Mesenchymal stem cell (in vitro differentiated cells and primary cell): ENCODE results near the gene FAM181A.

Source experiments
- DNase-seq: peaks from one replicate; pipeline ENCODE4 v3.0.0-alpha.2; 2013
- H2AFZ ChIP-seq: one replicate; pipeline ENCODE4 v1.6.1; 2013; ENCODE audit warnings: low read depth, mild to moderate bottlenecking, control low read depth, inconsistent platforms, low read length, moderate library complexity
- H2AK5ac ChIP-seq: 2 replicates; pipeline ENCODE4 v1.6.1; 2013; ENCODE audit warnings: low read length, moderate library complexity, mild to moderate bottlenecking, inconsistent platforms; ENCODE audit not compliant: severe bottlenecking
- H2BK120ac ChIP-seq: one replicate; pipeline ENCODE4 v1.6.1; 2013; ENCODE audit warnings: low read depth, mild to moderate bottlenecking, inconsistent platforms, low read length, moderate library complexity
- H2BK12ac ChIP-seq, 2 experiments: one replicate each; pipeline ENCODE4 v1.6.1; 2013; ENCODE audit warnings: inconsistent platforms in 2 of 2, low read length in 2 of 2, mild to moderate bottlenecking in 2 of 2, moderate library complexity in 2 of 2, control low read depth in 1 of 2
- H2BK15ac ChIP-seq: one replicate; pipeline ENCODE4 v1.6.1; 2013; ENCODE audit warnings: mild to moderate bottlenecking, low read depth, inconsistent platforms; ENCODE audit not compliant: poor library complexity, severe bottlenecking
- H2BK5ac ChIP-seq: 2 replicates; pipeline ENCODE4 v1.6.1; 2013; ENCODE audit warnings: low read depth, mild to moderate bottlenecking, low read length, control low read depth, inconsistent platforms; ENCODE audit not compliant: poor library complexity, severe bottlenecking
- H3K14ac ChIP-seq, 2 experiments: one replicate each; pipeline ENCODE4 v1.6.1; 2013; ENCODE audit warnings: inconsistent platforms in 2 of 2, low read length in 2 of 2, control low read depth in 1 of 2, mild to moderate bottlenecking in 1 of 2, moderate library complexity in 1 of 2
- H3K18ac ChIP-seq, 2 experiments: one replicate each; pipeline ENCODE4 v1.6.1; 2013; ENCODE audit warnings: inconsistent platforms in 2 of 2, low read length in 2 of 2, control low read depth in 1 of 2, low read depth in 1 of 2, mild to moderate bottlenecking in 1 of 2
- H3K23ac ChIP-seq, 2 experiments: one replicate each; pipeline ENCODE4 v1.6.1; 2013; ENCODE audit warnings: inconsistent platforms in 2 of 2, low read length in 2 of 2, mild to moderate bottlenecking in 2 of 2, moderate library complexity in 2 of 2, control low read depth in 1 of 2
- H3K27ac ChIP-seq: 2 replicates; pipeline ENCODE4 v1.5.1; 2013; ENCODE audit warnings: mild to moderate bottlenecking, moderate library complexity, low read length, control low read depth, inconsistent platforms; ENCODE audit not compliant: poor library complexity, severe bottlenecking
- H3K27me3 ChIP-seq, 2 experiments: 2 replicates each; pipeline versions ENCODE4 v1.6.1 to v1.7.0; 2013; ENCODE audit warnings: low read length in 2 of 2, mild to moderate bottlenecking in 2 of 2, moderate library complexity in 2 of 2, control low read depth in 1 of 2, inconsistent platforms in 1 of 2; ENCODE audit not compliant: control insufficient read depth in 1 of 2, insufficient read depth in 1 of 2
- H3K36me3 ChIP-seq, 2 experiments: 2 replicates each; pipeline versions ENCODE4 v1.6.1 to v1.7.0; 2013; ENCODE audit warnings: low read length in 2 of 2, control low read depth in 1 of 2, inconsistent platforms in 1 of 2, low read depth in 1 of 2, mild to moderate bottlenecking in 1 of 2; ENCODE audit not compliant: insufficient read depth in 2 of 2, control insufficient read depth in 1 of 2
- H3K4ac ChIP-seq, 2 experiments: one replicate each; pipeline ENCODE4 v1.6.1; 2013; ENCODE audit warnings: inconsistent platforms in 2 of 2, low read length in 2 of 2, mild to moderate bottlenecking in 2 of 2, moderate library complexity in 2 of 2, control low read depth in 1 of 2, low read depth in 1 of 2
- H3K4me1 ChIP-seq: 2 replicates; pipeline ENCODE4 v1.6.1; 2013; ENCODE audit warnings: low read depth, low read length, control low read depth; ENCODE audit not compliant: control insufficient read depth, insufficient read depth
- H3K4me2 ChIP-seq: 2 replicates; pipeline ENCODE4 v1.6.1; 2013; ENCODE audit warnings: low read length, mild to moderate bottlenecking, inconsistent platforms; ENCODE audit not compliant: poor library complexity, severe bottlenecking
- H3K4me3 ChIP-seq, 2 experiments: 2 replicates each; pipeline versions ENCODE4 v1.5.1 to v1.7.0; 2013; ENCODE audit warnings: low read length in 2 of 2, mild to moderate bottlenecking in 2 of 2, control low read depth in 1 of 2, low read depth in 1 of 2; ENCODE audit not compliant: insufficient read depth in 1 of 2
- H3K79me1 ChIP-seq: replicated peaks from 2 replicates; pipeline ENCODE4 v1.6.1; 2013; ENCODE audit warnings: mild to moderate bottlenecking, control low read depth, low read length, inconsistent platforms; ENCODE audit not compliant: poor library complexity, severe bottlenecking
- H3K9ac ChIP-seq: 2 replicates; pipeline ENCODE4 v1.7.0; 2013; ENCODE audit warnings: mild to moderate bottlenecking, low read length, moderate library complexity
- H3K9me3 ChIP-seq: 2 replicates; pipeline ENCODE4 v1.7.0; 2013; ENCODE audit warnings: mild to moderate bottlenecking, low read length; ENCODE audit not compliant: control insufficient read depth
- H4K8ac ChIP-seq: one replicate; pipeline ENCODE4 v1.6.1; 2013; ENCODE audit warnings: inconsistent platforms, mild to moderate bottlenecking, low read length, moderate library complexity
- H4K91ac ChIP-seq: one replicate; pipeline ENCODE4 v1.6.1; 2013; ENCODE audit warnings: mild to moderate bottlenecking, low read length, inconsistent platforms
- WGBS: methylation state at CpG from one replicate; pipeline ENCODE4 v1.1.7; 2013; ENCODE audit warnings: mixed read lengths; 5-methylcytosine and 5-hydroxymethylcytosine counted together

The FAM181A gene

DNA sequence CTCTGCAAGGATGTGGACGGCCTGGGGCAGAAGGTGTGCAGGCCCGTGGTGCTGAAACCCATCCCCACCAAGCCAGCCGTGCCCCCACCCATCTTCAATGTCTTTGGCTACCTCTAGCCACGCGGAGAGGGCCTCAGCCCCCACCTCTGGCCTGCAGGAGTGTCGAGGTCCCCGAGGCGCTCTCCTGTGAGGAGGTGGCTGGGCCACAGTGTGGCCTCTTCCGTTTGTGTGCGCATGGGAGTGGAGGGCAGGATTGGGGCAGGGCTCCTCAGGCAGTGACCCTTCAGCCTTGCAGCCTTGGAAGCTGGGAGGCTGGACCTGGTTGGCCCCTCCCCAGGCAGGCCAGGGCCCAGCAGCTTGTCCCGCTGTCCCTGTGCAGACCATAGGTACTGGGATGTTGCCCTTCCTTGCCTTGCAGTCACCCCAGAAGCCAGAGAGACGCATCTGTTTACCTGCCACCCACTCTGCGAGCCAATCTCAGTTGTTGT, 1.9 kb downstream of the FAM181A start:
- Histone ChIP-seq H3K79me1 (no peaks in the 10 kb centered on the region), H3K36me3 (no peaks in the 10 kb centered on the region), H3K4me2 (no peak overlapping the region), H2BK15ac (no peak overlapping the region), H3K4me1 (no peaks in the 10 kb centered on the region), H3K4me3 (no peak overlapping the region), H2BK12ac (no peak overlapping the region), H4K91ac (no peak overlapping the region), H4K8ac (no peak overlapping the region), H3K14ac (no peak overlapping the region), H2AK5ac (no peak overlapping the region), H3K4ac (no peak overlapping the region), H3K23ac (no peak overlapping the region), H3K9ac (no peak overlapping the region), H3K18ac (no peak overlapping the region), H2AFZ (no peak overlapping the region), H3K27me3 (peaks cover 34 to 39% of the 10 kb centered on the region in 2 experiments), H2BK5ac (no peak overlapping the region), H3K9me3 (no peaks in the 10 kb centered on the region), H2BK120ac (no peak overlapping the region), H3K27ac (no peak overlapping the region)
- 76% methylated on average over 13 of the region's 13 CpGs for WGBS
- DNase-seq: no peak

DNA sequence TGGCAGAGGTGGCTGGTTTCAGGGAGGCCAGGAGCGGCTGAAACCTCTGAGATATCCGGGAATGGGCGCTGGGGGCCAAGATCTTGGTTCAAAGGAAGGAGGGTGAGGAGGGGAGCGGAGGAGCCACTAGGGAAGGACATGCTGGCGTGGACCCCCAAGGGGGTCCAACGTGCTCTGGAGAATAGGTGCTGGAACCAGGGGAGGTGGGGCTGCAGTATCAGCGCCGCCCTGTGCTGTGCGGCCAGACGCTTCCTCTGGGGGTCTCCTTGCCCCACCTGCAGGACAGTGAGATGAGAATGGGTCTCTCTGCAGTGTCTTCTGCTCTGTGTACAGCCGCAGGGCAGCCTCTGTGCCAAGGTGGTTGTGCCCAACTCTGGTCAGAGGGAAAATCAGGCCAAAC, 2.5 kb downstream of the FAM181A start:
- H4K91ac ChIP-seq: no peak overlapping the region
- no peak overlapping the region for H2BK5ac ChIP-seq
- H3K9ac ChIP-seq: no peak overlapping the region
- 84% methylated on average over 11 of the region's 11 CpGs for WGBS
- H2AK5ac ChIP-seq: no peak overlapping the region
- no peaks in the 10 kb centered on the region for H3K79me1 ChIP-seq
- DNase-seq: no peak
- H3K36me3 ChIP-seq: no peaks in the 10 kb centered on the region
- H3K23ac ChIP-seq: no peak overlapping the region
- no peak overlapping the region for H3K4me2 ChIP-seq
- H3K14ac ChIP-seq: no peak overlapping the region
- peaks cover 39 to 45% of the 10 kb centered on the region in 2 experiments for H3K27me3 ChIP-seq
- H3K4me3 ChIP-seq: no peak overlapping the region
- no peak overlapping the region for H4K8ac ChIP-seq
- no peak overlapping the region for H2BK15ac ChIP-seq
- no peak overlapping the region for H2AFZ ChIP-seq
- H3K18ac ChIP-seq: no peak overlapping the region
- H3K4ac ChIP-seq: no peak overlapping the region
- H2BK12ac ChIP-seq: no peak overlapping the region
- H3K9me3 ChIP-seq: no peaks in the 10 kb centered on the region
- no peak overlapping the region for H3K27ac ChIP-seq
- no peak overlapping the region for H2BK120ac ChIP-seq
- H3K4me1 ChIP-seq: no peaks in the 10 kb centered on the region

DNA sequence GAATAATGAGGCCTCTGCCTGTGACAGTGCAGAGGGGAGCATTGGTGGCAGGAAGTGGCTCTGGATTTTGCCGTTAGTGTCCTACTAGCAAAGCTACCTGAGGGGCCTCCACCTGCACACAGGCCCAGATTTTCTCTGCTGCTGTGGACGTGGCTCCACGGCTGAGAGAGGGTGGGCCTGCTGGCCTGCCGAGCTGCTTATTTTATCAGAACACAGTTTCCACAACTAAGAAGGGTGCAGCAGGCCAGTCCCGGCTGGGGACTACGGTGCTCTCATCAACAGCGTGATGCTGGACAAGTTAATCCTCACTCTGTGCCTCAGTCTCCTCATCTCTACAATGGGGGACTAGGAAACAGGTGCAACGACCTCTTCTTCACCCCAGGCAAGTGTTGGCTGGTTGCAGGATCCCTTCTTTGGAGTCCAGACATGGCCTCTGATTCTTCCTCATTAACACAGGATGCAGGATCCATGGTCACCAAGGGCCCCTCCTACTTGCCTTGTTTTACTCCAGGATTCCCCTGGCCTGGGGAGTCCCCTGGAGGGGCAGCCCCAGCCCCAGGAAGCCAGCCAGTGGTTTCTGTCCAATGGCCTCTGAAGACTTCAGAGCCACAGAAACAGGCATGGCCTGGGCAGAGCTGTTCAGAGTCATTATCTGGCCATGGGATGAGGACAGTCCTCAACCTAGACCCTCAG, 3.3 kb downstream of the FAM181A start:
- Histone ChIP-seq H3K18ac (no peak overlapping the region), H3K27ac (no peak overlapping the region), H3K79me1 (no peaks in the 10 kb centered on the region), H2AFZ (no peak overlapping the region), H3K4ac (no peak overlapping the region), H2BK12ac (no peak overlapping the region), H3K4me1 (no peaks in the 10 kb centered on the region), H3K36me3 (no peaks in the 10 kb centered on the region), H2BK5ac (no peak overlapping the region), H2AK5ac (no peak overlapping the region), H4K91ac (no peak overlapping the region), H3K9me3 (no peaks in the 10 kb centered on the region), H3K23ac (no peak overlapping the region), H3K4me3 (no peak overlapping the region), H2BK120ac (no peak overlapping the region), H4K8ac (no peak overlapping the region), H3K9ac (no peak overlapping the region), H3K4me2 (no peak overlapping the region), H3K14ac (no peak overlapping the region), H2BK15ac (no peak overlapping the region), H3K27me3 (peaks cover 42 to 53% of the 10 kb centered on the region in 2 experiments)
- no peak for DNase-seq
- WGBS: 71% methylated on average over 8 of the region's 8 CpGs

DNA sequence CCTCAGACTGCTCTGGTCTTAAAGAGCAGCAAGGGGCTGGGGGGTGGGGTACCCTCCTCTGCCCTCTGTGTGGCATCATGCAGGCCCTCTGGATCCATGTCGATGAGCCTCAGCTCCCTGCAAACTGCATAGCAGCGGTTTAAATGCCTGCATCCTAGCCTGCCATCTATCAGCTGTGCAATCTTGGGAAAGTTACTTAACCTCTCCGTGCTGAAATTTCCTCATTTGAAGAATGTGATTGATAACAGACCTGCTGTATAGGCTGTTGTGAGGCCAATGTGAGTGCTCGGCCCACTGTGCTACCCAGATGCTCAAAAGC, 3.8 kb downstream of the FAM181A start:
- H3K14ac ChIP-seq: no peak overlapping the region
- no peak overlapping the region for H3K4ac ChIP-seq
- no peak overlapping the region for H4K8ac ChIP-seq
- H2AFZ ChIP-seq: no peak overlapping the region
- no peaks in the 10 kb centered on the region for H3K9me3 ChIP-seq
- H3K79me1 ChIP-seq: no peaks in the 10 kb centered on the region
- H3K4me3 ChIP-seq: no peak overlapping the region
- peaks cover 38 to 54% of the 10 kb centered on the region in 2 experiments for H3K27me3 ChIP-seq
- no peaks in the 10 kb centered on the region for H3K4me1 ChIP-seq
- H3K27ac ChIP-seq: no peak overlapping the region
- H3K9ac ChIP-seq: no peak overlapping the region
- no peak overlapping the region for H3K23ac ChIP-seq
- no peak overlapping the region for H2BK120ac ChIP-seq
- H3K36me3 ChIP-seq: no peaks in the 10 kb centered on the region
- H2BK5ac ChIP-seq: no peak overlapping the region
- WGBS: 86% methylated on average over 4 of the region's 4 CpGs
- H2AK5ac ChIP-seq: no peak overlapping the region
- H4K91ac ChIP-seq: no peak overlapping the region
- no peak overlapping the region for H2BK15ac ChIP-seq
- no peak overlapping the region for H2BK12ac ChIP-seq
- H3K4me2 ChIP-seq: no peak overlapping the region
- DNase-seq: no peak
- H3K18ac ChIP-seq: no peak overlapping the region
